Neural cell (in vitro differentiated cells): ENCODE measurements around the gene NDE1. TPM values are rescaled to one million over a fixed set of nuclear protein-coding genes. Genes with fewer than 3 reads are reported as not detected.

Experiments used
- H2AFZ ChIP-seq: fragments of 200-600, 300-800 bp; sonication (generic), shearing (Covaris generic); 2 replicates; pipeline ENCODE4 v1.6.0; 2014; ENCODE audit warnings: low read depth, mild to moderate bottlenecking, antibody characterized with exemption, low read length, moderate library complexity
- H3F3A ChIP-seq: fragments of 200-600 bp; shearing (Covaris generic); 2 replicates; pipeline ENCODE4 v1.6.1; 2016; ENCODE audit warnings: mild to moderate bottlenecking, moderate library complexity, mixed read lengths, antibody characterized with exemption, low read length; ENCODE audit not compliant: insufficient read depth, poor library complexity, severe bottlenecking
- H3K27ac ChIP-seq: fragments of 200-600, 300-800 bp; sonication (generic), shearing (Covaris generic); 2 replicates; pipeline ENCODE4 v1.5.1; 2014; ENCODE audit warnings: mild to moderate bottlenecking, low read length, moderate library complexity
- H3K27me3 ChIP-seq: fragments of 300-800, 200-600 bp; sonication (generic), shearing (Covaris generic); 2 replicates; pipeline ENCODE4 v1.6.0; 2014; ENCODE audit warnings: mild to moderate bottlenecking, low read depth, low read length, moderate library complexity; ENCODE audit not compliant: insufficient read depth
- H3K36me3 ChIP-seq: fragments of 300-800, 200-600 bp; sonication (generic), shearing (Covaris generic); 2 replicates; pipeline ENCODE4 v1.5.1; 2014; ENCODE audit warnings: mild to moderate bottlenecking, antibody characterized with exemption, low read length, moderate library complexity; ENCODE audit not compliant: insufficient read depth
- H3K4me2 ChIP-seq: fragments of 300-800, 200-600 bp; sonication (generic), shearing (Covaris generic); 2 replicates; pipeline ENCODE4 v1.6.0; 2014; ENCODE audit warnings: mild to moderate bottlenecking, low read length
- H3K4me3 ChIP-seq: fragments of 300-800, 200-600 bp; sonication (generic), shearing (Covaris generic); 2 replicates; pipeline ENCODE4 v1.5.1; 2014; ENCODE audit warnings: mild to moderate bottlenecking, low read length, moderate library complexity
- H3K79me2 ChIP-seq: fragments of 200-600 bp; shearing (Covaris generic); replicated peaks from 2 replicates; pipeline ENCODE4 v1.6.0; 2014; ENCODE audit warnings: mild to moderate bottlenecking, low read length, moderate library complexity; ENCODE audit not compliant: insufficient read depth
- H3K9ac ChIP-seq: fragments of 300-800, 200-600 bp; sonication (generic), shearing (Covaris generic); 2 replicates; pipeline ENCODE4 v1.6.1; 2016; ENCODE audit warnings: mild to moderate bottlenecking, low read length, mixed read lengths
- H3K9me2 ChIP-seq: fragments of 200-600 bp; shearing (Covaris generic); 2 replicates; pipeline ENCODE4 v1.6.1; 2016; ENCODE audit warnings: mild to moderate bottlenecking, low read length, mixed read lengths; ENCODE audit not compliant: insufficient read depth
- H3K9me3 ChIP-seq: fragments of 200-600, 300-800 bp; sonication (generic), shearing (Covaris generic); 2 replicates; pipeline ENCODE4 v1.6.1; 2016; ENCODE audit warnings: mild to moderate bottlenecking, mixed run types, low read length, moderate library complexity, mixed read lengths
- H4K20me1 ChIP-seq: fragments of 200-600 bp; shearing (Covaris generic); 2 replicates; pipeline ENCODE4 v1.6.1; 2016; ENCODE audit warnings: mild to moderate bottlenecking, mixed run types; ENCODE audit not compliant: insufficient read depth
- CTCF ChIP-seq: fragments of 450-650 bp; IDR thresholded peaks from 2 replicates; pipeline ENCODE4 v1.5.1; 2014; ENCODE audit warnings: antibody characterized with exemption, mild to moderate bottlenecking, moderate library complexity; ENCODE audit not compliant: poor library complexity, severe bottlenecking
- EP300 ChIP-seq: fragments of 450-650 bp; conservative IDR thresholded peaks from 2 replicates; pipeline ENCODE4 v1.6.1; 2014; ENCODE audit warnings: antibody characterized with exemption, mild to moderate bottlenecking, moderate library complexity; ENCODE audit not compliant: poor library complexity, severe bottlenecking
- EZH2 ChIP-seq: fragments of 200-600, 300-800 bp; shearing (Covaris generic), sonication (generic); IDR thresholded peaks from 2 replicates; pipeline ENCODE4 v1.6.1; 2014; ENCODE audit warnings: antibody characterized with exemption, low read length, borderline replicate concordance, mild to moderate bottlenecking; ENCODE audit not compliant: insufficient read depth, poor library complexity, severe bottlenecking
- MXI1 ChIP-seq: fragments of 450-650 bp; conservative IDR thresholded peaks from 2 replicates; pipeline ENCODE4 v1.6.1; 2014; ENCODE audit warnings: antibody characterized with exemption, mild to moderate bottlenecking; ENCODE audit not compliant: poor library complexity, severe bottlenecking
- POLR2AphosphoS5 ChIP-seq: IDR thresholded peaks from 2 replicates; pipeline ENCODE4 v1.6.1; 2012
- RAD21 ChIP-seq: fragments of 450-650 bp; conservative IDR thresholded peaks from 2 replicates; pipeline ENCODE4 v1.6.1; 2014; ENCODE audit warnings: antibody characterized with exemption, mild to moderate bottlenecking, moderate library complexity
- REST ChIP-seq: IDR thresholded peaks from 2 replicates; pipeline ENCODE4 v1.6.1; 2012; ENCODE audit warnings: borderline replicate concordance
- SMC3 ChIP-seq: fragments of 450-650 bp; conservative IDR thresholded peaks from 2 replicates; pipeline ENCODE4 v1.6.1; 2014; ENCODE audit warnings: antibody characterized with exemption, mild to moderate bottlenecking, moderate library complexity; ENCODE audit not compliant: poor library complexity
- TAF1 ChIP-seq: IDR thresholded peaks from 2 replicates; pipeline ENCODE4 v1.6.1; 2012; ENCODE audit warnings: low read depth
- polyA plus RNA-seq: library from polyadenylated mRNA; depleted of rRNA; stranded (reverse); fragments of >200 nt; gene quantifications from 2 replicates; pipeline ENCODE4 v1.2.3, GENCODE V29; 2014

The NDE1 gene
- polyA plus RNA-seq, 1 donor from 2014 or later, result not detected

- Histone ChIP-seq H3F3A (no peaks in the 10 kb centered on the region), H3K4me3 (no peak overlapping the region), H3K4me2 (no peak overlapping the region), H3K9me3 (no peaks in the 10 kb centered on the region), H4K20me1 (no peaks in the 10 kb centered on the region), H3K27ac (no peak overlapping the region), H3K79me2 (no peaks in the 10 kb centered on the region), H2AFZ (no peak overlapping the region), H3K9me2 (no peaks in the 10 kb centered on the region), H3K9ac (no peak overlapping the region), H3K36me3 (no peaks in the 10 kb centered on the region), H3K27me3 (no peaks in the 10 kb centered on the region)
- TF ChIP-seq TAF1 (no peak), POLR2AphosphoS5 (no peak), EP300 (no peak), CTCF (no peak), MXI1 (no peak), RAD21 (no peak), REST (no peak), SMC3 (no peak), EZH2 (no peak)
These were observed 101.9 kb downstream of the NDE1 start for GRCh38 chr16:15751940-15752339.

DNA sequence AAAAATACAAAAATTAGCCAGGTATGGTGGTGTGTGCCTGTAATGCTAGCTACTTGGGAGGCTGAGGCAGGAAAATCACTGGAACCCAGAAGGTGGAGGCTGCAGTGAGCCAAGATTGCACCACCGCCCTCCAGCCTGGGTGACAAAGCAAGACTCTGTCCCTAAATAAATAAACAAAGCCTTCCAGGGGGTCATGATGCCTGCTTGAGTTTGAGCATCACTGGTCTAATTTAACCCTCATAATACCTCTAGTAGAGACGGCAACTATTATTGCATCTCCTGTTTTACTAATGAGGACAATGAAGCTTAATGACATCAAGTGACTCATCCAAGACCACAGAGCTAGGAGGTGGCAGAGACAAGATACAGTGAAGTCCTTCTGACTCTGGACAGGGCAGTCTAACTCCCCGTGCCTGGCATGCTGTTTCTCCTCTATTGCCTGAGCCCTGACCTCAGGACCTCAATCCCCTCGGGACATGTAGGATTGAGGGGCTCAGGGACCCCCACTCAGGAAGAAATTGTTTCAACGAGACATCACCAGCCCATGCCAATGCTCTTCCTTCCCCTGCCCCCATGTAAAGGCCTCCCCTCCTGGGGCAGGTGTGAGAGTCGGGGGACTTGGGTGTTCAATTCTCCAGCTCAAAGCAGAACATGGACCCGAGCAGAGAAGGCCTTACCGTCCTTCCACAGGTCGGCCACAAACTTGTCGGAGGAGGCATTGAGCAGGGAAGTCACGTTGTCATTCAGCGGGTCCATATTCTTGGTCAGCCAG lies 102.9 kb downstream of the NDE1 start:
- H3K27ac ChIP-seq, result no peak overlapping the region
- H2AFZ ChIP-seq, result no peak overlapping the region
- TF ChIP-seq EP300, result no peak
- TF ChIP-seq RAD21, result no peak
- no peak for TF ChIP-seq MXI1
- no peak for TF ChIP-seq EZH2
- TF ChIP-seq CTCF, result no peak
- TF ChIP-seq SMC3, result no peak
- no peak for TF ChIP-seq REST
- TF ChIP-seq POLR2AphosphoS5, result no peak
- TF ChIP-seq TAF1, result no peak
- no peaks in the 10 kb centered on the region for H3K27me3 ChIP-seq
- no peaks in the 10 kb centered on the region for H3K9me2 ChIP-seq
- no peaks in the 10 kb centered on the region for H3K79me2 ChIP-seq
- no peaks in the 10 kb centered on the region for H3K36me3 ChIP-seq
- no peak overlapping the region for H3K4me3 ChIP-seq
- H3F3A ChIP-seq, result no peaks in the 10 kb centered on the region
- no peaks in the 10 kb centered on the region for H3K9me3 ChIP-seq
- no peak overlapping the region for H3K9ac ChIP-seq
- no peak overlapping the region for H3K4me2 ChIP-seq
- no peaks in the 10 kb centered on the region for H4K20me1 ChIP-seq
